Gastroesophageal sphincter (tissue), 4 donors: Measurements from ENCODE around the gene RMND1. TPM values are rescaled to one million over a fixed set of nuclear protein-coding genes. Genes with fewer than 3 reads are reported as not detected.

ENCODE experiments used
- ATAC-seq: fragments of 150-250 bp; one replicate; pipeline ENCODE4 v1.9.1; 2016; ENCODE audit warnings: mild to moderate bottlenecking, moderate library complexity
- H3K27ac ChIP-seq, 4 donors: fragments of 200-600 bp; sonication (generic) in 3 of 4; 1 replicate in 3 of 4; 2 replicates in 1 of 4; pipeline ENCODE4 v1.5.1; 2016 to 2019
- H3K27me3 ChIP-seq: fragments of 200-600 bp; sonication (generic); one replicate; pipeline ENCODE4 v1.5.1; 2019
- H3K36me3 ChIP-seq, 2 donors: fragments of 200-600 bp; sonication (generic); one replicate each; pipeline ENCODE4 v1.5.1; 2019; ENCODE audit warnings: control low read depth in 1 of 2
- H3K4me1 ChIP-seq, 3 donors: fragments of 200-600 bp; sonication (generic); 1 replicate in 2 of 3; 2 replicates in 1 of 3; pipeline ENCODE4 v1.5.1; 2016 to 2019; ENCODE audit warnings: control low read depth in 2 of 3
- H3K4me3 ChIP-seq, 2 donors: fragments of 200-600 bp; sonication (generic); one replicate each; pipeline ENCODE4 v1.5.1; 2019; ENCODE audit warnings: mild to moderate bottlenecking in 1 of 2, moderate library complexity in 1 of 2
- H3K9me3 ChIP-seq, 3 donors: fragments of 200-600 bp; sonication (generic); one replicate each; pipeline ENCODE4 v1.5.1; 2017 to 2019; ENCODE audit warnings: control low read depth in 2 of 3
- EP300 ChIP-seq: sonication (generic); formaldehyde crosslinking; IDR thresholded peaks from one replicate; pipeline ENCODE4 v1.6.1; 2017; ENCODE audit warnings: antibody characterized with exemption, mild to moderate bottlenecking
- POLR2A ChIP-seq, 2 donors: fragments of 450-650 bp; IDR thresholded peaks; one replicate each; pipeline ENCODE4 v1.6.1; 2017; ENCODE audit warnings: antibody characterized with exemption in 2 of 2, mild to moderate bottlenecking in 2 of 2, moderate library complexity in 1 of 2
- POLR2AphosphoS5 ChIP-seq: sonication (generic); formaldehyde crosslinking; IDR thresholded peaks from one replicate; pipeline ENCODE4 v1.6.1; 2017; ENCODE audit warnings: antibody characterized with exemption
- WGBS, 2 donors: methylation state at CpG; one replicate each; pipeline ENCODE4 v1.1.5; 2018; ENCODE audit warnings: low coverage in 1 of 2; 5-methylcytosine and 5-hydroxymethylcytosine counted together
- total RNA-seq, 4 donors: library from RNA; depleted of rRNA; stranded (reverse); fragments of >200 nt; gene quantifications; one replicate each; pipeline ENCODE4 v1.1.0, GENCODE V29; 2016
- TF ChIP-seq, protein P1 (sequence below), 4 experiments: fragments of 200-600 bp in 2 of 4; fragments of 450-650 bp in 2 of 4; sonication (generic) in 1 of 4; IDR thresholded peaks; one replicate each; pipeline ENCODE4 v1.5.1; 2017 to 2019; ENCODE audit warnings: antibody characterized with exemption in 4 of 4, mild to moderate bottlenecking in 2 of 4, moderate library complexity in 2 of 4

Gene RMND1
- total RNA-seq, 4 donors from 2014 or later = 13.2 to 17.8 (median 14.1) TPM

DNA sequence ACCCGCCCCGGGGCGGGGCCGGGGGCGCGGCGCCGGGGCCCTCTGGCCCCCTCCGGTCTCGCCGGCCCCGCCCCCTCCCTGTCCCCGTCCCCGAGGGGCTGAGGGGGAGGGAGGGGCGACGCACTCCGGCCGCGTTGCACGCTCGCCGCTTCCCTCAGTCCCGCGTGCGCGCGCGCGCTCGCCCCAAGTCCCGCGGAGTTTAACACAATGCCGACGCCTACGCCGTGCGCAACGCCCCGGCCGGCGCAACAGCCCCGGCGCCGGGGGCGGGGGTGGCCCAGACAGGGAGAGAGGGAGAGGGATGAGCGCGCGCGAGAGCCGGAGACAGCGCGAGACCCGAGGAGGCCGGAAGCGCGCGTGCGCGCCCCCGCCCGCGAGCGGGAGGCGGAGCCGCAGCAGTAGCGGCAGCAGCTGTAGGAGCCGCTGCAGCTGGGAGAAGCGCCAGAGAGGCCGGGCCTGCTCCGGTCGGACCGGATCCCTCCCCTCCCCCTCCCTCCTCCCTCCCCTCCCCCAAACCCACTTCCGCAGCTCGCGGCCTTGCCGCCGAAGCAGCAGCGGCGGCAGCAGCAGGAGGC, 61.6 kb downstream of the RMND1 start:
- Histone ChIP-seq H3K27ac (peak overlapping the region; percentile 97 to 100 (median 99)), H3K4me3 (peak overlapping the region; percentile 94 to 100), H3K36me3 (no peaks in the 10 kb centered on the region), H3K27me3 (no peaks in the 10 kb centered on the region), H3K9me3 (no peaks in the 10 kb centered on the region), H3K4me1 (peaks cover 7 to 63% (median 17%) of the 10 kb centered on the region in 3 donors)
- WGBS, 2 donors = 0% methylated on average over 9 of the region's 79 CpGs; no CpG with 5 or more reads in 1 of the 2 donors
- ATAC-seq = peak; percentile 93
- TF ChIP-seq POLR2A (IDR thresholded peaks at IDR 0.05) (peak; percentile 68 to 73), POLR2AphosphoS5 (peak; percentile 84), EP300 (no peak)
- TF ChIP-seq, protein P1, sequence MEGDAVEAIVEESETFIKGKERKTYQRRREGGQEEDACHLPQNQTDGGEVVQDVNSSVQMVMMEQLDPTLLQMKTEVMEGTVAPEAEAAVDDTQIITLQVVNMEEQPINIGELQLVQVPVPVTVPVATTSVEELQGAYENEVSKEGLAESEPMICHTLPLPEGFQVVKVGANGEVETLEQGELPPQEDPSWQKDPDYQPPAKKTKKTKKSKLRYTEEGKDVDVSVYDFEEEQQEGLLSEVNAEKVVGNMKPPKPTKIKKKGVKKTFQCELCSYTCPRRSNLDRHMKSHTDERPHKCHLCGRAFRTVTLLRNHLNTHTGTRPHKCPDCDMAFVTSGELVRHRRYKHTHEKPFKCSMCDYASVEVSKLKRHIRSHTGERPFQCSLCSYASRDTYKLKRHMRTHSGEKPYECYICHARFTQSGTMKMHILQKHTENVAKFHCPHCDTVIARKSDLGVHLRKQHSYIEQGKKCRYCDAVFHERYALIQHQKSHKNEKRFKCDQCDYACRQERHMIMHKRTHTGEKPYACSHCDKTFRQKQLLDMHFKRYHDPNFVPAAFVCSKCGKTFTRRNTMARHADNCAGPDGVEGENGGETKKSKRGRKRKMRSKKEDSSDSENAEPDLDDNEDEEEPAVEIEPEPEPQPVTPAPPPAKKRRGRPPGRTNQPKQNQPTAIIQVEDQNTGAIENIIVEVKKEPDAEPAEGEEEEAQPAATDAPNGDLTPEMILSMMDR (IDR thresholded peaks at IDR 0.05) = peak in 1 of 4 experiments; percentile 5

DNA sequence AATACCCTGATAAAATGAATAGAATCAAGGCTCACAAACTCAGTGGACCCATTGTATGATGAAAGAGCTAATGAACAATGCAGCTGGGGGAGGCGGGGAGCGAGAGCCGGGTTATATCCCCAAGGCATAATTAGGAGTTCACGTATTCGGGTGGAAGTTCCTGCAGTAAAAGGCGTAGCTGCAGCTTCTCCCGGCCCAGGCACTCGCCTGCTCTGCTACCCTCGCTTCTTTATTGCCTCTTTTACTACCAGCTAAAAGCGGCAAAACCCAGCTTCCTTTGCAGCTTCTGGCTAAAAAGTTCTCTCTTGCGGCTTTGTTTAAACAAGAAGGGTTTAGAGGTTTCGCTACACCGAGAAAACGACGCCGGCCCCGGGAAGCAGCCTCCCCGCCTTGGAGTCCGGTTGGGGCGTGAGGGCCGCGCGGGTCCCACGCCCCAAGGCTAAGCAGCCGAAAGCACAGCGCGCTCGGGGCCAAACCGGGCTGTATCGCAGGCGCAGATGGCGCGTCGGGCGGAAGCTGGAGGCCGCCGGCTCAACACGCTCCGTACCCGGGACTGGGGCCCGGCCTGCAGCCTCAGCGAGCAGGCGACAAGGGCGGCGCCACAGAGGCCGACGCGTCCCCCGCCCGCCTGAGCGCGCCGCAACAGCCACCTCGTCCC, 62.2 kb downstream of the RMND1 start:
- no peaks in the 10 kb centered on the region for H3K9me3 ChIP-seq
- no peaks in the 10 kb centered on the region for H3K27me3 ChIP-seq
- peak overlapping the region; percentile 94 to 100 for H3K4me3 ChIP-seq
- WGBS, 2 donors = 0% methylated on average over 3 to 15 of the region's 54 CpGs
- TF ChIP-seq, protein P1 (IDR thresholded peaks at IDR 0.05) = no peak
- TF ChIP-seq POLR2AphosphoS5 (peak; percentile 55), POLR2A (IDR thresholded peaks at IDR 0.05) (peak; percentile 50 to 77)
- peak overlapping the region; percentile 97 to 100 (median 99) for H3K27ac ChIP-seq
- peaks cover 7 to 63% (median 17%) of the 10 kb centered on the region in 3 donors for H3K4me1 ChIP-seq
- H3K36me3 ChIP-seq = no peaks in the 10 kb centered on the region
- peak; percentile 15 for ATAC-seq

DNA sequence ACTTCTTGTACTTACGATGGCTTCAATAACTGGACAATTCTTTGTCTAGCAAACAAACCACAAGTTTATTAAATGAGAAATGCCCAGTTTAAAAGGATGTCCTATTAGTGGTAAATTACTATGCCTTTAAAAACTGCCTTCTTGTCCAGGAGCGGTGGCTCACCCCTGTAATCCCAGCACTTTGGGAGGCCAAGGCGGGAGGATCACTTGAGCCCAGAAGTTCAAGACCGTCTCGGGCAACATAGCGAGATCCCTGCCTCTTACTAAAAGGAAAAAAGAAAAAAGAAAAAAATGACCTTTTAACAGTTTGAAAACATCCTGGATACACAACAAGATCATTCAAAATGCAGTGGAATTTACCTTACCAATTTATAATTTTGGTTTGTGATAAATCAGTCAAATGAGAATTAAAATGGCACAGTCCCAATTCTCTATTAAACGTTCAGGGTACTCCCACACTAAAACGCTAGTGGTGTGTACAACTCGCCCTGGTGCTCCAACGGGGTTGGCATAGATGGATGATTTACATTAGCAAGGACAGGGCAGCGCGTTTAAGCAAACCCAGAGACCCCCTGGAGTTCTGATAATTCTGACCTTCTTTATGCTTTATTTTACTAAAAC, 62.8 kb downstream of the RMND1 start:
- no peaks in the 10 kb centered on the region for H3K36me3 ChIP-seq
- no peak for TF ChIP-seq EP300
- TF ChIP-seq POLR2A (IDR thresholded peaks at IDR 0.05) = no peak
- TF ChIP-seq, protein P1 (IDR thresholded peaks at IDR 0.05) = no peak
- no peak for TF ChIP-seq POLR2AphosphoS5
- H3K27me3 ChIP-seq = no peaks in the 10 kb centered on the region
- H3K9me3 ChIP-seq = no peaks in the 10 kb centered on the region
- peaks cover 7 to 61% (median 17%) of the 10 kb centered on the region in 3 donors for H3K4me1 ChIP-seq
- ATAC-seq = no peak
- peak overlapping the region; percentile 97 to 100 (median 99) for H3K27ac ChIP-seq
- WGBS, 2 donors = 21 to 24% methylated on average over 12 of the region's 12 CpGs
- peak overlapping the region; percentile 94 to 100 for H3K4me3 ChIP-seq

DNA sequence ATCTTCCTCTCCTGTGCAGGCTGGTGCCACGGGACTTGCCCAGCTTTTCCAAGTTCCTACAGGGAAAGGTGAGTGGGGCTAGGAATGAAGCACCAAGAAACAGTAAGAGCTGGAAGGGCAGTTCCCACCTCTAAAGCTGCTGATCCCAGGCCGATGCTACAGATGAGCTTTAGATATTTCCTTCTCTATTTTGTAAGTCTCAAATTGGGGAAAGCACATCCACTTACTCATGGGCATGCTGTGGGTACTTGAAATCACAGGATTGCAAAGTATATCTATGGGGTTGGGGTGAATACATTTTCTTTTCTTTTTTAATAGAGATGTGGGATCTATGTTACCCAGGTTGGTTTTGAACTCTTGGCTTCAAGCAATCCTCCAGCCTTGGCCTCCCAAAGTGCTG, 63.7 kb downstream of the RMND1 start:
- no peaks in the 10 kb centered on the region for H3K9me3 ChIP-seq
- TF ChIP-seq, protein P1 (IDR thresholded peaks at IDR 0.05) = no peak
- TF ChIP-seq POLR2AphosphoS5 (no peak), POLR2A (IDR thresholded peaks at IDR 0.05) (no peak)
- no peaks in the 10 kb centered on the region for H3K27me3 ChIP-seq
- H3K27ac ChIP-seq = peak overlapping the region; percentile 6 to 100 (median 60)
- WGBS, 2 donors = 65 to 83% methylated on average over 2 of the region's 2 CpGs
- no peak overlapping the region for H3K4me3 ChIP-seq
- no peak for ATAC-seq
- H3K36me3 ChIP-seq = peaks cover 0 to 3% of the 10 kb centered on the region in 2 donors
- H3K4me1 ChIP-seq = peaks cover 7 to 52% (median 13%) of the 10 kb centered on the region in 3 donors
